Astrocyte (in vitro differentiated cells and primary cell): ENCODE measurements around the gene VPS13D. TPM values are rescaled to one million over a fixed set of nuclear protein-coding genes. Genes with fewer than 3 reads are reported as not detected.

Experiments used
- DNase-seq: peaks from one replicate; pipeline ENCODE4 v3.0.0-alpha.2; 2010; ENCODE audit warnings: low read depth
- FAIRE-seq: peaks from 2 replicates; lab custom pipeline; 2011; peaks lifted over from hg19 to GRCh38; lab: Jason Lieb, UNC
- H2AFZ ChIP-seq: 2 replicates; pipeline ENCODE4 v1.6.0; 2012; ENCODE audit warnings: low read depth, low read length, inconsistent platforms
- H3K27ac ChIP-seq: 2 replicates; pipeline ENCODE4 v1.5.1; 2011; ENCODE audit warnings: low read depth, low read length, inconsistent platforms
- H3K27me3 ChIP-seq: 2 replicates; pipeline ENCODE4 v1.6.0; 2011; ENCODE audit warnings: low read length, inconsistent platforms; ENCODE audit not compliant: insufficient read depth
- H3K36me3 ChIP-seq: 2 replicates; pipeline ENCODE4 v1.5.1; 2011; ENCODE audit warnings: low read length, inconsistent platforms; ENCODE audit not compliant: insufficient read depth
- H3K4me1 ChIP-seq: 2 replicates; pipeline ENCODE4 v1.5.1; 2011; ENCODE audit warnings: low read length, inconsistent platforms; ENCODE audit not compliant: insufficient read depth
- H3K4me2 ChIP-seq: 2 replicates; pipeline ENCODE4 v1.6.0; 2012; ENCODE audit warnings: low read length, inconsistent platforms
- H3K4me3 ChIP-seq: 2 replicates; pipeline ENCODE4 v1.5.1; 2011; ENCODE audit warnings: low read depth, mild to moderate bottlenecking, low read length, inconsistent platforms; ENCODE audit not compliant: insufficient read depth
- H3K79me2 ChIP-seq: 2 replicates; pipeline ENCODE4 v1.6.0; 2012; ENCODE audit warnings: mild to moderate bottlenecking, low read length, inconsistent platforms; ENCODE audit not compliant: insufficient read depth
- H3K9ac ChIP-seq: 2 replicates; pipeline ENCODE4 v1.6.0; 2012; ENCODE audit warnings: mild to moderate bottlenecking, low read length, inconsistent platforms
- H3K9me3 ChIP-seq: 2 replicates; pipeline ENCODE4 v1.5.1; 2012; ENCODE audit warnings: low read depth, mild to moderate bottlenecking, low read length, inconsistent platforms; ENCODE audit not compliant: insufficient read depth
- H4K20me1 ChIP-seq: 2 replicates; pipeline ENCODE4 v1.6.0; 2012; ENCODE audit warnings: low read length, inconsistent platforms; ENCODE audit not compliant: insufficient read depth
- H3K27ac Mint-ChIP-seq: one replicate; pipeline ENCODE4 v1.8.0; 2021; ENCODE audit warnings: mild to moderate bottlenecking, mixed read lengths; ENCODE audit not compliant: unreplicated experiment
- H3K27me3 Mint-ChIP-seq: one replicate; pipeline ENCODE4 v1.8.0; 2021; ENCODE audit warnings: low read depth, mixed read lengths; ENCODE audit not compliant: unreplicated experiment
- H3K36me3 Mint-ChIP-seq: one replicate; pipeline ENCODE4 v1.8.0; 2021; ENCODE audit warnings: low read depth, mixed read lengths; ENCODE audit not compliant: unreplicated experiment
- H3K4me1 Mint-ChIP-seq: one replicate; pipeline ENCODE4 v1.8.0; 2021; ENCODE audit warnings: low read depth, mixed read lengths; ENCODE audit not compliant: unreplicated experiment
- H3K4me3 Mint-ChIP-seq: one replicate; pipeline ENCODE4 v1.8.0; 2021; ENCODE audit warnings: mild to moderate bottlenecking, moderate library complexity, mixed read lengths; ENCODE audit not compliant: unreplicated experiment
- H3K9me3 Mint-ChIP-seq: one replicate; pipeline ENCODE4 v1.8.0; 2021; ENCODE audit warnings: mild to moderate bottlenecking, mixed read lengths; ENCODE audit not compliant: unreplicated experiment
- CTCF ChIP-seq: IDR thresholded peaks from 2 replicates; pipeline ENCODE4 v1.5.1; 2011; ENCODE audit warnings: low read depth, mild to moderate bottlenecking, inconsistent platforms, low read length, moderate library complexity; ENCODE audit not compliant: insufficient read depth
- EZH2 ChIP-seq: IDR thresholded peaks from 2 replicates; pipeline ENCODE4 v1.6.1; 2012; ENCODE audit warnings: mild to moderate bottlenecking, low read length, inconsistent platforms; ENCODE audit not compliant: insufficient read depth
- total RNA-seq: library from RNA; stranded (reverse); gene quantifications from 2 replicates; pipeline ENCODE4 v1.2.1, GENCODE V29; 2021

VPS13D gene
- total RNA-seq, 1 donor from 2014 or later, result 25.9 TPM

DNA sequence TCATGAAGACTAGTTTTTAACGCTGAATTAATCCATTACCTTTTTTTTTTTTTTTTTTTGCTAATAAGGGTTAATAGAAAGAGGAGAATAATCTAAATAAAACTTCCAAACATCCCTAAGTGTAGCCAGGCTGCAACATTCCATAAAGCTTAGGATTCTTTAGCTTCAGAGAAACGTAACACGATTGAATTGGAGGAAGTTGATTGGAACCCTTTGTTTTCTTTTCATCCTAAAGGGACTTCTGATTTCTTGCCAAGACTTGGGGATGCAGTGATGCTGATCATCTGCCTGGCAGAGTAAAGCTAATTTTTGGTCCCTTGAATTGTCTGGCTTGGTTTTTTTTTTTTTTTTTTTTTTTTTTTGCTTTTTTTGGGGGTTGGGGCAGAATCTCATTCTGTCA lies 142.9 kb downstream of the VPS13D start:
- H3K27ac ChIP-seq, result no peak overlapping the region
- no peaks in the 10 kb centered on the region for H3K9me3 ChIP-seq
- Mint-ChIP-seq H3K27ac (no peak overlapping the region), H3K4me3 (no peak overlapping the region), H3K27me3 (no peaks in the 10 kb centered on the region), H3K4me1 (no peaks in the 10 kb centered on the region), H3K9me3 (no peaks in the 10 kb centered on the region), H3K36me3 (peaks cover 10% of the 10 kb centered on the region)
- no peak overlapping the region for H3K9ac ChIP-seq
- FAIRE-seq, result no peak
- H3K4me2 ChIP-seq, result no peak overlapping the region
- no peaks in the 10 kb centered on the region for H4K20me1 ChIP-seq
- no peaks in the 10 kb centered on the region for H3K27me3 ChIP-seq
- H3K4me1 ChIP-seq, result peaks cover 10% of the 10 kb centered on the region
- H2AFZ ChIP-seq, result no peak overlapping the region
- no peak for TF ChIP-seq EZH2
- TF ChIP-seq CTCF, result no peak
- no peak for DNase-seq
- no peak overlapping the region for H3K4me3 ChIP-seq
- H3K79me2 ChIP-seq, result no peaks in the 10 kb centered on the region
- H3K36me3 ChIP-seq, result peaks cover 6% of the 10 kb centered on the region

GRCh38 chr1:12375133-12375829 lies 145.5 kb downstream of the VPS13D start:
- DNase-seq (no peak), FAIRE-seq (no peak)
- H3K4me3 Mint-ChIP-seq, result no peak overlapping the region
- TF ChIP-seq EZH2, result no peak
- no peak for TF ChIP-seq CTCF
- H3K4me1 Mint-ChIP-seq, result no peaks in the 10 kb centered on the region
- Histone ChIP-seq H3K4me1 (no peaks in the 10 kb centered on the region), H4K20me1 (no peaks in the 10 kb centered on the region), H3K4me2 (no peak overlapping the region), H3K27me3 (no peaks in the 10 kb centered on the region), H3K4me3 (no peak overlapping the region), H3K9me3 (no peaks in the 10 kb centered on the region), H2AFZ (no peak overlapping the region), H3K9ac (no peak overlapping the region), H3K79me2 (no peaks in the 10 kb centered on the region), H3K36me3 (peaks cover 8% of the 10 kb centered on the region), H3K27ac (no peak overlapping the region)
- no peaks in the 10 kb centered on the region for H3K27me3 Mint-ChIP-seq
- H3K27ac Mint-ChIP-seq, result no peak overlapping the region
- peaks cover 14% of the 10 kb centered on the region for H3K36me3 Mint-ChIP-seq
- no peaks in the 10 kb centered on the region for H3K9me3 Mint-ChIP-seq

DNA sequence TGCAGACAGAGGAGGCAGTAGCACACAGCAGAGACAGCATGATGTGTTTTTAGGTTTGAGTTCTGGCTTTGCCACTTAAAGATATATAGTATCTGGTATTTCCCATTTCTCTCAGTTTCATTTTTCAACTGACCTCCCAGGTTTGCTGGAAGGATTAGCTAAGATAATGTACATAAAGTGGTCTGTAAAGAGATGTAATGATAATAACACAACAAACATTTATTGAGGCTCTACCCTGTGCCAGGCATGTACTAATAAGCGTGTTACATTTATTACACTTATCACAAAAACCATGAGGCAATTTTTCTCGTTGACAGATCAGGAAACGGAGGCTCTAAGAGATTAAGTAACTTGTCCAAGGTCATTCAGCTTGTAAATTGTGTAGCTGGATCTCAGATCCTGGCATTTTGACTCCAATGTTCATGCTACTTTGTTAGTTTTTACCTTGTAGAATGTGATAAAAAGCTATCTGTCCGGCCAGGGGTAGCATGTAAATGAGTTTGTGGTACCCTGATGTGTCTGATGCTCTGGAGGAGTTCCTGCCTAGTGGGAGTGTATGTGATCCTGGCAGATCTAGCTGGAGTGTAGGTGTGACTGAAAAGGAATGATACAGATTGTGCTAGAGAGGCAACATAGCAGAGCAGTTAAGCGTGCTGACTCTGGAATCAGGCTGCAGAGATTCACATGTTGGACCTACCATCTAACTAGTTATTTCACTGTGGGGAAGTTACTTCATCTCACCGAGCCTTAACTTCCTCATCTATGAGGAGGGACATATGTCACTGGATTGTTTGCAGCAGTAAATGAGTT lies 146.6 kb downstream of the VPS13D start:
- TF ChIP-seq CTCF (no peak), EZH2 (no peak)
- H4K20me1 ChIP-seq, result no peaks in the 10 kb centered on the region
- H3K27ac ChIP-seq, result no peak overlapping the region
- FAIRE-seq, result no peak
- Mint-ChIP-seq H3K4me3 (no peak overlapping the region), H3K4me1 (no peaks in the 10 kb centered on the region), H3K27ac (no peak overlapping the region), H3K9me3 (no peaks in the 10 kb centered on the region), H3K27me3 (no peaks in the 10 kb centered on the region), H3K36me3 (peaks cover 13% of the 10 kb centered on the region)
- no peak overlapping the region for H2AFZ ChIP-seq
- H3K9me3 ChIP-seq, result no peaks in the 10 kb centered on the region
- no peak overlapping the region for H3K4me3 ChIP-seq
- no peaks in the 10 kb centered on the region for H3K27me3 ChIP-seq
- DNase-seq, result no peak
- H3K9ac ChIP-seq, result no peak overlapping the region
- no peaks in the 10 kb centered on the region for H3K4me1 ChIP-seq
- H3K36me3 ChIP-seq, result peaks cover 8% of the 10 kb centered on the region
- no peak overlapping the region for H3K4me2 ChIP-seq
- H3K79me2 ChIP-seq, result no peaks in the 10 kb centered on the region
